HG02970 (cell line): ENCODE measurements around the gene TMEM72.

Experiments
- ATAC-seq: cut with Tn5 transposase; IDR thresholded peaks from one replicate; pipeline ENCODE4 v1.9.1; 2021; ENCODE audit warnings: mild to moderate bottlenecking, moderate library complexity, moderate number of reproducible peaks; ENCODE audit not compliant: unreplicated experiment, low FRiP score

The TMEM72 gene

DNA sequence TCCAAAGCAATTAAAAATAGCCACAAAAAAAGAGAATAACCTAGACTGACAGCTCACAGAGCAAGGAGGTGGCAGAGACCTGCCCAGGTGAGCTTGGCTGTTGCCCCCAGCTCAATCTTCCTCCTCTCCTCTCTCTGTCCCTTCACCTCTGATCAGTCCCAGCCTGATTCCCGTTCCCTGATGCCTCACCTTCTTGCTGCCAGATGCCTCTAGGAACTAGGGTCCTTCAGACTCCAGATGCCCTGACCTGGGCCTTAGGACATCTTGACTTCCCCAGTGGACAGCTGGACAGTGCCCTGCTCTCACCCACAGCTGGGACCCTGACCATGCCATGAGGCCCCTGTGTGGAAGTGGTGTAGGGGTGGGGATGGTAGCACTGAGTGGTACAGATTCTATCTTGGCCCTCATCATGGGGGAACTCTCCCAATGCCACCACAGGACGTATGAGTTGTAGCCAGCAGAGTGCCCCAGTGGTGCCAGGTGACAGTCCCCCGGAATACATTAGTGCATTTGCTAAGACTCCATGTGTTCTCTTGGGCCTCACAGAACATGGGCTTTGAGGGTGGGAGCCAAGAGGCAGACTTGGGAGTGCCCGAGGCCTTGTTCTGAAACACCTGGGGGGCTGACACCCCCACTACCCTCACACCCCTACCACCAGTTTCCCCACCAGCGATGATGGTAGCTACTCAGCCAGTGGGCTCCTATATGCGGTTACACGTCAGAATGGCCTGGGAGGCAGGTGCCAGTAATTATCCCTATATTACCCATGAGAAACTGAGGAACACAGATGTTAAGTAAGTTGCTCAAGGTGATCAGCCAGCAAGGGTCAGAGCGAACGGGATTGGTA is 65.4 kb downstream of the TMEM72 start:
- no peak for ATAC-seq

GRCh38 chr10:44977287-44978212 is 66.4 kb downstream of the TMEM72 start:
- no peak for ATAC-seq

- ATAC-seq: no peak
Measured at GRCh38 chr10:44978213-44978569, 67.1 kb downstream of the TMEM72 start.

GRCh38 chr10:44978570-44979280 is 67.6 kb downstream of the TMEM72 start, which contains the start of gene DEPP1:
DEPP1 (minus strand) TSS chr10:44978809; CDS start chr10:44978030, 779 bp downstream.
- no peak for ATAC-seq

DNA sequence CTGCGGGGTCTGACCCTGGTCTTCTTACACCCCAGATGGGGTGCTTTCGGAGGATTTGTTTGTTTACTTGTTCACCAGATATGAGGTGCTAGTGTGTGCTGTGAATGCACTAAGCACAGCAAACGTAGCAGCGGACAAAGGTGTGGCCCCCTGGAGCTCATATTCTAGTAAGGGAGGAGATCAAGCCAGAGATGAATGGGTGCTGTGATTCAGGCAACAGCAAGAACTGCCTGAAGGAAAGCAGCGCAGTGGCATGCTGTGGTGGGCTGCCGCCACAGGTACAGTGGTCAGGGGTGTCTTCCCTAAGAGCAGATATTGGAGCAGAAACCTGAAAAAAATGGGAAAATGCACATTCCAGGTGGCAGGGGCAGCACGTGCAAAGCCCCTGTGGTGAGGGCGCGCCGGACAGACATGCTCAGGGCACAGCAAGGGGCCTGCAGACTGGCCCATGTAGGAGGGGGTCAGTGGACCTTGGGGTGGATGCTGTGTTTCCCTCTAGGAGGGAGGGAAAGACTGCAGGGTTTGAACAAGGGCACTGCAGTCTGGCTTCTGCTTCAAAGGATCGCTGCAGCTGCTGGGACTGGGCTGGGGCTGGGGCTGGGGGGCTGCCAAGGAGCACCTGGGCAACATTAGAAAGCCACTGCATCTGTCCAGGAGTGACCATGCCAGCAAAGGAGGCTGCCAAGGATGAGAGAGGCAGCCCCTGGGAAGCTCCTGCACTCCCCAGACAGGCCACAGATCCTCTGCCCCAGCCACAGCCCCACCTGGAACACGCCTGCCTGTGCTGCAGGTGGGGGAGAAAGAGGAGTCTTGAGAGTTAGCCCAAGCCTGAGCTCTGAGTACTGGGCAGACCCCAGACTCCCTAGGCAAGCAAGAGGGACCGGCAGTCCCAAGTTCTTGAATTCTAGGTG is 68.4 kb downstream of the TMEM72 start:
- no peak for ATAC-seq

DNA sequence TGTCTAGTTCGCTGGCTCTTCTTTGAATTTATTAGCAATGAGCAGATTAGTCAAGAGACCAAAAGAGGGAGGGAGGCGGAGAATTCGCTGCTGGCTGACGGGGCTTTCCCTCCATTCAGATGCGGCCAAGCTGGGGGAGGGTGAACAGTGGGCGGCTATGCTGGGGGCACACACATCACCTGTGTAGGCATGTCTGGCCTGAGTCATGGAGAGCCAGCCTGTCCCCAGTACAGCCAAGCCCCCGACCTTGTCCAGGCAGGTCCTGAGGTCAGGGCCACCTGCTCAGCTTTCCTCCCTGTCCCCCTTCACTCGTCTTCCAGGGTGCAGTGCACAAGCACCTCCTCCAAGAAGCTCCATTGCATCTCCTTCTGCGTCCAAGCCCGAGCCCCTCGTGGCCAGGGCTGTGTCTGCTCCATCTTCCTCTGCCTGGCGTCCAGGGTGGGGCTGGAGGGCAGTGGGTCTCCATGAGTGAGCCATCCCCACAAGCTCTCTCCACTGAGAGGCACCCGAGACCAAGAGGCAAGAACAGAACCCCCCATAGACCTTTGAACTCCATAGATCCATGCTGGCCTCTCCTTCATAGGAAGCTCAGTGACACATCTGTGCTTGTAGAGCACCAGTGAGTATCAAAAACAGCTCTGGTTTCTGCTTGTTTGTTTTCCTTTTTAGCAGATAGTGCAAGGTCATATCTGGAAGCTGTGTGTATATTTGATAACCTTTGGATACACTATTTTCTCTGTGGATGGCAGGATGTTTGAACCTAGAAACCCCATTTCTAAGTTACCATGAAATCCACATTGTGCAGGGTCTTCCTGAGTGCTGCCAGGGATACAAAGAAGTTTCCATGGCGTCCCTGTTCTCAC is 69.4 kb downstream of the TMEM72 start:
- no peak for ATAC-seq

GRCh38 chr10:44981172-44982113 is 70.3 kb downstream of the TMEM72 start:
- no peak for ATAC-seq

GRCh38 chr10:44982114-44982460 is 71.0 kb downstream of the TMEM72 start:
- ATAC-seq: no peak

DNA sequence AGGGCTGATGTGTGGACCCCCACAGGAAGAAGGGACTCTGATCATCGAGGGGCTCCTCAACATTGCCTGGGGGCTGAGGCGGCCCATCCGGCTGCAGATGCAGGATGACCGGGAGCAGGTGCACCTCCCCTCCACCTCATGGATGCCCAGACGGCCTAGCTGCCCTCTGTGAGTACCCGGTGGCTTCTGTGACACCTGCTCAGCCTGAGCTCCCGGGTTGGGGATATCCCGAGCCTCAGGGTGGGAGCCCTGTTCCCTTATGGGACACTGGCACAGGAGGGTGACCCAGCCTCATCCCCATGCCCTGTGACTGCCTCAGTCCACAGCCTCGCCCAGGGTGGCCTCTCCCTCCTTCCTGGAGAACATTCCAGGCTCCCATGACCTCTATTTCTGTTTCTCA is 71.4 kb downstream of the TMEM72 start:
- no peak for ATAC-seq

GRCh38 chr10:44983066-44983894 is 72.1 kb downstream of the TMEM72 start:
- ATAC-seq: no peak

GRCh38 chr10:44983895-44984278 is 72.8 kb downstream of the TMEM72 start:
- no peak for ATAC-seq

DNA sequence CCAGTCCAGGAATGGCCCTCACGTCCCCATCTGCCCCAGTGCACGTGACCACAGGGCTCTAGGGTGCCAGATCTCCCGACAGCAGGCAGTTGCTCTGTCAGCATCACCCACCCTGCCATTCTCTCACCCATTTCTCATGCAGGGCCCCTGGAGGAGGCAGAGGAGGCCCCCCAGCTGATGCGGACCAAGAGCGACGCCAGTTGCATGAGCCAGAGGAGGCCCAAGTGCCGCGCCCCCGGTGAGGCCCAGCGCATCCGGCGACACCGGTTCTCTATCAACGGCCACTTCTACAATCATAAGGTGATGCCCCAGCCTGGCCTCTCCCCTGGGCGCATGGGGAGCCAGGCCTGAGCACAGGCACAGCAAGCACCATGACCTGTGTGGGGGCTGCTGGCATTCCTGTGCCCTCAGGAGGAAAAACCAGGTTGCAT is 73.5 kb downstream of the TMEM72 start:
- no peak for ATAC-seq

- ATAC-seq: no peak
Measured at GRCh38 chr10:44985175-44985681, 74.1 kb downstream of the TMEM72 start.

DNA sequence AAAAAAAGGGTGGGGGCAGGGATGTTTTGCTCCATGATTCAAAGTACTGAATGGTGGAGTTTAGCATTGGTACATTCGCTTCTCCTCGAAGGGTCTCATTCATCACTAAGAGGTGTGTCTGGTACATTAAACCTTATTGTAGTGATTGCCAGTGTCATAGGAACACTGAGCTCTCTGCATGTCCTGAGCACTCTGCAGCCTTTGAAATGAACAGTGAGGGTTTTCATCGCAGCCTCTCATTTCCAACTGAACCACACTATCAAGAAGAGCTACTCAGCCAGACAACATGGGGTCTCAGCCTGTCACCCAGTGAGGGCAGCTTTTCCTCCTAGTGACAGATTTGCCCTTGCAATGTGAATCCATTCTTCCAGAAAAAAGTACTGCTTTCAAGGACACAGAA is 75.0 kb downstream of the TMEM72 start:
- ATAC-seq: no peak
